HG02759 (cell line): Measurements from ENCODE around the gene C17orf100.

Source experiments
- ATAC-seq: cut with Tn5 transposase; IDR thresholded peaks from one replicate; pipeline ENCODE4 v1.9.1; 2021; ENCODE audit warnings: mild to moderate bottlenecking, moderate library complexity; ENCODE audit not compliant: unreplicated experiment

C17orf100 gene

GRCh38 chr17:6651354-6651918 lies at the start of gene C17orf100, which contains the start of gene MED31:
Gene C17orf100, plus strand, starts transcription at chr17:6651762. Its CDS starts 152 bp downstream, at chr17:6651914.
Gene MED31, minus strand, starts transcription at chr17:6651605. Its CDS starts 77 bp downstream, at chr17:6651528.
- peak; percentile 95 for ATAC-seq

GRCh38 chr17:6602141-6602540 lies 49.4 kb upstream of the C17orf100 start:
- no peak for ATAC-seq

DNA sequence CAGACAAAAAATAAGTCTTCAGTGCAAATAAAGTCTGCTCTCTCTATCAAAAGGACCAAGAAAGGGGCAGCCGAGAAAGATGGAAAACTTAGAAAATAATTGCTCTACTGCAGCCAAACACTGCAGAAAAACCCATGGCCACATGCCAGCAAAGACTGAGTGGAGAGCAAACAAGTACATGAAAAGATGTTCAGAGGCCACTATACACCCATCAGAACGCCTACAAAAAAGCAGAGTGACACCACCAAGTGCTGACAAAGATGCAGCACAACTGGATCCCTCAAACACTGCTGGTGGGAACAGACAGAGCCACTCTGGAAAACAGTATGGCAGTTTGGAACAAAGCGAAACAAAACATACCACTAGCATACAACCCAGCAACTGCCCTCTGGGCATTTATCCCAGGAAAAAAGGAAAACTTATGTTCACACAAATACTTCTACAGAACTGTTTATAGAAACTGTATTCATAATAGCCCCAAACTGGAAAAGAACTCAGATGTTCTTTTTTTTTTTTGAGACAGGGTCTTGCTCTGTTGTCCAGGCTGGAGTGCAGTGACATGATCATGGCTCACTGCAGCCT lies 47.7 kb upstream of the C17orf100 start:
- ATAC-seq: no peak

GRCh38 chr17:6605142-6605541 lies 46.4 kb upstream of the C17orf100 start:
- no peak for ATAC-seq

GRCh38 chr17:6608321-6608720 lies 43.2 kb upstream of the C17orf100 start:
- ATAC-seq: no peak

- no peak for ATAC-seq
Measured at GRCh38 chr17:6610011-6610410, 41.6 kb upstream of the C17orf100 start.

DNA sequence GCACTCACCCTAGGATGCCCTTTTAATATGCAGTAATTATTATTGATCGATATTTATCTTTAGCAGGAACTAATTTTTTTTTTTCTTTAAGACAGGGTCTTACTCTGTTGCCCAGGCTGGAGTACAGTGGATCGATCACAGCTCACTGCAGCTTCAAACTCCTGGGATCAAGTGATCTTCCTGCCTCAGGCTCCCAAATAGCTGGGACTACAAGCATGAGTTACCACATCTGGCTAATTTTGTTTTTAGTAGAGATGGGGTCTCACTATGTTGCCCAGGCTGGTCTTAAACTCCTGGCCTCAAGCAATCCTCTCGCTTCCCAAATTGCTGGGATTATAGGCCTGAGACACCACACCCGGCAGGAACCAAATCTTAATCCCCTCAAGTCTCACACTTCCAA lies 40.3 kb upstream of the C17orf100 start:
- no peak for ATAC-seq

DNA sequence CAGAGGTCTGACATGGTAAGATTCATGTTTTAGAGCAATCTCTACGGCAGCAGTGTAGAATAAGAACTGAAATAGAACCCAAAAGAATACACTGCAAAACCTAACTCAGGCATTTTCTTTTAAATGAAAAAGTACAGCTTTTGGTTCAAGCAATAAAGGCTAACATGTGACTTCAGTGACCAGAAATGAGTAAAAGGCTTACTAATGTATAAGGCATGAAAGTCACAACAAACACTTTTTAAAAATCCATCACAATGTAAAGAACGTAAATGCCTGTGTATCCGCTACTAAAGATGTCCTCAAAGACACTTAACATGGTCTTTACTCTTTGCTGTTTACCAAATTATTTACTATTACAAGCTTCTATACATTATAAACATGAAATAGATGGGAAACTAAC lies 27.6 kb upstream of the C17orf100 start:
- ATAC-seq: no peak

GRCh38 chr17:6626616-6627015 lies 24.9 kb upstream of the C17orf100 start:
- ATAC-seq: no peak

DNA sequence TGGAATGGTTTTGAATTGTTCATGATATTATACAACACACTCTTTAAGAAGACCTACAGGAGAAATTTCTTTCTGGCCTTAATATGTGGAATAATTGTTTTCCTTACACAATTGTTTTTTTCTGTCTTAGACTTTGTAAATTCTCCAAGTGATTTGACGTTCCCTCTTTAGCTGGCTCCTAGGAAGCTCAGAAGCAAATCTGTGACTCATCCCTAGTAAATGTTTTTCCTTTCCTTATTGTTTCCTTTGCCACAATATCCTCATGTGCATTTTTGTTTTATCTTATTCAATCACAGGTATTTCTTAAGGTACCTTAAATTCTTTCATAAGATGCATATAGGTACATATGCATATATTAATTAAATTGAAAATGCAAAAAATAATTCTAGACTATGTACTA lies 24.5 kb upstream of the C17orf100 start:
- ATAC-seq: no peak

DNA sequence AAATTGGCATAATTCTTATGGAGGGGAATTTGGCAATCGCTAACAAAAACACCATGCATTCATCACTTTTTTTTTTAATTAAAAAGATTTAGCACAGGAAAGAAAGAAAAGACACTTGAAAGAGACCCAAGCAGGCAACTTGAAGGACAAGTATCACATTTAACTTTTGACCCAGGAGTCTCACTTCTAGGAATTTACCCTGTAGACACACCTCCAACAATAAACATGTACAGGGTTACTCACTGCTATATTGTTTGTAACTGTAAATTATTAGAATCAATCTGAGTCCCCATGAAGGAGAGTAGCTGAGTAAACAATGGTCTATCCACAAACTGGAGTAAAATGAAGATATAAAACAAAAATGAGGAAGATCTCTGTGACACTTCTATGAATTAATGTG lies 21.2 kb upstream of the C17orf100 start:
- no peak for ATAC-seq

GRCh38 chr17:6632530-6632929 lies 19.0 kb upstream of the C17orf100 start:
- ATAC-seq: no peak

GRCh38 chr17:6633263-6633662 lies 18.3 kb upstream of the C17orf100 start:
- ATAC-seq: no peak

DNA sequence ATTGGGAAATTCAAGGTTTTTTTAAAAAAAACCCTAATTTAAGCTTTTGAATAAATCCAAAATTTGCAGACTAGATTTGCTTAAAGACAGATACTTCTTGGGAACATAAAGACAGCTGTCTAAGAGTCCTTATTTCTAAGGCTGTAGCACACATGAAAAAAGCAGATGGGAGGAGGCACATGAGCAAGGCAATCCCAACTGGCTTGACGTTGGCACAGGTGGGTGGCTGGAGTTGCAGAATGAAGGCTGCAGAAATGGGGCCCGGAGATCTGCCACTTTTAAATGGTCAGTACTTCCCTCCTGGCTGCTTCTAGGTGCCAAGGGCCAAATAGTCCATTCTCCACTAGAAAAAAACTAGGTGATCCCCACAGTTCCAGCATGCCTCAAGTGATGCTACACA lies 15.5 kb upstream of the C17orf100 start:
- no peak for ATAC-seq

GRCh38 chr17:6636616-6637457 lies 14.7 kb upstream of the C17orf100 start:
- ATAC-seq: no peak

GRCh38 chr17:6637458-6637840 lies 14.1 kb upstream of the C17orf100 start:
- ATAC-seq: no peak

- ATAC-seq: no peak
Measured at GRCh38 chr17:6638046-6638908, 13.3 kb upstream of the C17orf100 start.

DNA sequence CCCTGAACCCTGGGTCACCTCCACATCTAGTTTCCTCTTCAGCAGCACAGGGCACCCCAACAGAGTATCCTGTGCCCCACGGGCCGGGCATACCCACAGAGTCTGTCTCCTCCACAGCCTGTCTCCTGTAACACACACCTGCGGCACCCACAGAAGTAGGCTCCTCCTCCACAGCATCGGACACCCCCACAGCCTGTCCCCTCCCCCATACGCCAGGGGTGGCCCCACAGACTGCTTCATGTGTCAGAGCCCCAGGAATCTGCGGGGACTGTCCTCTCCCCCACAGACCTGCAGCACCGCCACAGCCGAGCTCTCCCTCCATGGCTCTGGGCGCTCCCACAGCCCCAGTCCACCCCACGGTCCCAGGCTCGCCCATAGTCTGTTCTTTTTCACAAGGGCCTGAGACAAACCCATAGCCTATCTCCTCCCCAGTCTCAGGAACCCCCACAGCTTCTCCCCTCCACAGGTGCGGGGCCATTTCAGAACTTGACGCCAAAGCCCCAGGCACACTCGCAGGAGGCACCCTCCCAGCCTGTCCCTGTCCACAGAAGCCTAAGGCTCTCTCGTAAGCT lies 12.5 kb upstream of the C17orf100 start:
- no peak for ATAC-seq

DNA sequence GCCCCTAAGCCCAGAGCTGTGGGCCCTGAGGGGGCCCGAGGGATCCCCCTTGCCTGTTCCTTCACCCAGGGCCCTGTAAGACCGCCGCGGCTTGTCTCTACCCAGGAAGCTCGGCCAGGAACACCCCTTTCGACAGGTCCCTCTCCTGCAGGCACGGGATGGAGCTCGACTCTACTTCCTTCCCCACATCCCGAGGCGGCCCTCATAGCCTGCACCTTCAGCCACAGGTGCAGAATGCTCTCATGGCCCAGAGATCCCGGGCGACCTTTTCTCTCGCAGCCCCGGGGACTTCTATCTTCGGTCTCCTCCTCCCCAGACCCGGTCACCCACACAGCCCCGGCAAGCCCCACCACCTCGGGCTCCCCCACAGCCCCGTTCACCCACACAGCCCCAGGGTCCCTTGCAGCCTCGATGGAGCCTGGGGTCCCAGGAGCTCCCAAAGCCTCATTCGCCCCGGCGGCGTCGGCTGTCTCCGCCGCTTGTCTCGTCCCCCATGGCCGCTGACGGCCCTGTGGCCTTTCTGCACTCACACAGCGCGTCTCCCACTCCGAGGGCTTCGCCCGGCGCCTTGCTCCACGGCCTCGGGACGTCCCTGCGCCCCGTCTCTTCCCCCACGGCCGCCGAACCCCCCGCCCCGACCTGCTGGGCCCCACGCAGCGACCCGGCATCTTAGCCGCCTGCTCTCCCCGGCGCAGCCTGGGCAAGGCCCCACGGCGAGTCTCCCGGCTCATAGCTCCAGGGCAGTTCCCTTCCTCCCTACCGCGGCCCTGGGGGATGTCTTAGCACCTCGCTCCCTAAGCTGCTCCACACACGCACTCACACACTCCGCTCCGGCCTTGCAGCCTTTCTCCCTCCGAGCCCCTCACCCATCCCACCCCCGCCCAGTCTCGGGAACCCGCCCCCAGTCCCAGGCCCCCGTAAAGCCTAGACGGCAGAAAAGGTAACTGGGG lies 11.7 kb upstream of the C17orf100 start:
- peak; percentile 23 for ATAC-seq
